D721Med (cell line): ENCODE data around the gene NLRP6.

Source experiments
- DNase-seq: peaks from one replicate; pipeline ENCODE4 v3.0.0; 2011; ENCODE audit warnings: low spot score; ENCODE audit not compliant: insufficient read length
- FAIRE-seq: peaks from 2 replicates; lab custom pipeline; 2011; peaks lifted over from hg19 to GRCh38; lab: Jason Lieb, UNC
- CTCF ChIP-seq: IDR thresholded peaks from 2 replicates; pipeline ENCODE4 v1.5.1; 2012; ENCODE audit warnings: mild to moderate bottlenecking, control low read depth; ENCODE audit not compliant: insufficient read depth; ENCODE audit errors: missing control alignments

The NLRP6 gene

GRCh38 chr11:269146-269890 is 8.9 kb upstream of the NLRP6 start:
- FAIRE-seq (no peak), DNase-seq (no peak)
- no peak for TF ChIP-seq CTCF

GRCh38 chr11:270451-271318 is 7.5 kb upstream of the NLRP6 start:
- FAIRE-seq: no peak
- DNase-seq: no peak
- no peak for TF ChIP-seq CTCF

DNA sequence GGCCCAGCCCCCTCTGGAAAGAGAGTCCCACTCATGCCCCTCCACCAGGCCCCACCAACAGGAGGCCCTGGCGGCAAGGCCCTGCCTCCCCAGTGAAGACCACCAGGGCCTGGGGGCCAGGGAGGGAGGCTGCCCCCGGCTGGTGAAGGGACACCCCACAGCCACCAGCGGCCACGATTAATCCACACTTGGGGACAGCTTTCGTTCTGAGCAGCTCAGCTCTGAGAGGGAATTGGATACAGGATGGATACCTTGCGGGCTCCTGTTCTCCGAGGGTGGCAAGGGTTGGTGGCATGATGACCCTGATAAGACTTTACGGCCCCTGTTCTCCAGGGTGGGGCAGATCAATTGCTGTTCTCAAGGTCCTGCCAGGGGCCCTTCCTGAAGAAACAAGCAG is 6.9 kb upstream of the NLRP6 start:
- TF ChIP-seq CTCF: no peak
- no peak for FAIRE-seq
- DNase-seq: no peak

DNA sequence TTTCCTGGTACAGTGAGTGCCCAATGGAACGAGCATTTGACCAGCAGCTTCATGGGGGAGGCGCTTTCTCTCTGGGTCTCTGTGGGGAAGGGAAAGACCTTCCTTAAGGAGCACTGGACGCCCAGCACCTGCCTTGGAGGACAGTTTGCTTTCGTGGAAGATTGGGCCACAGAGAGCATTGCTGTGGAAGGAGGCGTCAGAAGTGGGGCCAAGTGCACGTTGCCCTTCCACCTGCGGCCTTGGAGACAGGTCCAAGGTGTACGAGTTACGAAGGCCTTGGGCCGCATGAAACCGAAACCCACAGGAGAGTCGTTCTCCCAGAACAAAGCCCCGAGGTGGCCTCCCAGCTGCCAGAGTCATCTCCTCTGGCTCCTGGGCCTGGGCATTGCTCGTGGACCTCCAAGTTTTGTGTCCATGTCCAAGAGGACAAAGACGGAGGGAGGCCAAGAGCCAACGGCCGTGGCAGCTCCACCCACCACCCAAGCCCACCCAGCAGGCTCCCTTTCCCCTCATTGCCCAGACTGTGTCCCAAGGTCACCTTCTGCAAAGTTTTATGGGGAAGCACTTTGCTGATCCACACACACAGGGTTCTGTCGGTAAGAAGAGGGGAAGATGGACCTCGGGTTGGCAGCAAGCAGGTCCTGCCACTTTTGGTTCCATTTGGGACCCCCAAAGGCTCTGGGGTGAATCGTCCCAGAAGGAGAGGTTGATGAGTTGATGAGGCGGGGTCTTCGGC is 5.8 kb upstream of the NLRP6 start:
- no peak for TF ChIP-seq CTCF
- DNase-seq: no peak
- no peak for FAIRE-seq

- FAIRE-seq: no peak
- no peak for TF ChIP-seq CTCF
- DNase-seq: no peak
These were observed 5.3 kb upstream of the NLRP6 start for GRCh38 chr11:272931-273198.

DNA sequence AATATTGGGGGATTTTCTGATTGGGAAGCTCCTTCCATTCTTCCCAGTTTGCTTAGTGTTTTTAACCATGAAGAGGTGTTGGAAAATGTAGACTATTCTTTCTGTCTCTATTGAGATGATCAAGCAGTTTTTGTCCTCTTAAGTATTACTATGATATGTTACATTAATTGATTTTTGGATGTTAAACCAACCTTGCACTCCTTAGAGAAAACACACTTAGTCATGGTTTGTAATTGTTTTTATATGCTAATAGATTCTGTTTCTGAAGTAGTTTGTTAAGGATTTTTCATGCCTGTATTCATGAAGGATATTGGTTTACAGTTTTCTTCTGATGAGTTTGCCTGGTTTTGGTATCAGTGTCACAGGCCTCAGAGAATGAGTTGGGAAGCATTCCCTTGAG is 2.0 kb upstream of the NLRP6 start:
- DNase-seq (no peak), FAIRE-seq (no peak)
- TF ChIP-seq CTCF: no peak
